ENCODE measurements around the gene IQGAP2. TPM values are rescaled to one million over a fixed set of nuclear protein-coding genes. Genes with fewer than 3 reads are reported as not detected.

Gene IQGAP2
- total RNA-seq, 1 experiment from 2014 or later, result not detected

DNA sequence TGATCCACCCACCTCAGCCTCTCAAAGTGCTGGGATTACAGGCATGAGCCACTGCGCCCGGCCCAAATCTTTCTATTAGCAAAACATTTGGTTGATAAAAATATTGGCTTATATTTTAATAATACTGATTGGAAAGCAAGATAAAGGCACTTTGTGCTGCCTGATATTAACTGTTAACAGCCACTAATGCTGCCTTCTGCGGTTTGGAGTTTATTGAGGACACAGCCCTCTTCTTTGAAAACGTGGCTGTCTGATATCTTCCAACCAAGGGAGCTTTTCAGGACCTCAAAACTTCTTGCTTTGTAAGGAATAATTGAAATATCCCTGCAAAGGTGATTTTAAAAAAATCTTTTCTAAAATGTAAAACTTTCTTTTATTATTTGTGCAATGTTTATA is 94.0 kb downstream of the IQGAP2 start:
- Histone ChIP-seq H3K27ac (ENCODE audit: low read length) (no peak overlapping the region), H3K4me2 (ENCODE audit: low read length) (no peak overlapping the region), H3K27me3 (ENCODE audit: low read length) (peaks cover 38% of the 10 kb centered on the region), H3K9ac (ENCODE audit: low read length) (no peak overlapping the region), H3K9me2 (replicated peaks; ENCODE audit: low read length) (no peaks in the 10 kb centered on the region), H3K4me3 (ENCODE audit: low read length) (no peak overlapping the region), H3K9me3 (ENCODE audit: low read length) (no peaks in the 10 kb centered on the region), H3K79me2 (ENCODE audit: low read length) (no peaks in the 10 kb centered on the region), H3K36me3 (ENCODE audit: low read depth, low read length) (no peaks in the 10 kb centered on the region), H2AFZ (ENCODE audit: low read length) (no peak overlapping the region), H4K20me1 (ENCODE audit: low read length) (no peaks in the 10 kb centered on the region), H3K4me1 (ENCODE audit: insufficient read depth, low read length) (no peaks in the 10 kb centered on the region), H3F3A (ENCODE audit: low read length, unreplicated experiment) (no peaks in the 10 kb centered on the region)
- no TSS peak for BruUV-seq (replicated peaks)
- DNase-seq (no peak), ATAC-seq (no peak)
- intact Hi-C loops (cut with micrococcal nuclease), result no loop called here
- CTCF ChIA-PET, result no interaction called here
- TF ChIP-seq EZH2 (IDR thresholded peaks at IDR 0.05; ENCODE audit: low read length, unreplicated experiment) (no peak), EZH2phosphoT487 (IDR thresholded peaks at IDR 0.05; ENCODE audit: borderline replicate concordance, low read length) (no peak)
- TF ChIP-seq, protein P1, sequence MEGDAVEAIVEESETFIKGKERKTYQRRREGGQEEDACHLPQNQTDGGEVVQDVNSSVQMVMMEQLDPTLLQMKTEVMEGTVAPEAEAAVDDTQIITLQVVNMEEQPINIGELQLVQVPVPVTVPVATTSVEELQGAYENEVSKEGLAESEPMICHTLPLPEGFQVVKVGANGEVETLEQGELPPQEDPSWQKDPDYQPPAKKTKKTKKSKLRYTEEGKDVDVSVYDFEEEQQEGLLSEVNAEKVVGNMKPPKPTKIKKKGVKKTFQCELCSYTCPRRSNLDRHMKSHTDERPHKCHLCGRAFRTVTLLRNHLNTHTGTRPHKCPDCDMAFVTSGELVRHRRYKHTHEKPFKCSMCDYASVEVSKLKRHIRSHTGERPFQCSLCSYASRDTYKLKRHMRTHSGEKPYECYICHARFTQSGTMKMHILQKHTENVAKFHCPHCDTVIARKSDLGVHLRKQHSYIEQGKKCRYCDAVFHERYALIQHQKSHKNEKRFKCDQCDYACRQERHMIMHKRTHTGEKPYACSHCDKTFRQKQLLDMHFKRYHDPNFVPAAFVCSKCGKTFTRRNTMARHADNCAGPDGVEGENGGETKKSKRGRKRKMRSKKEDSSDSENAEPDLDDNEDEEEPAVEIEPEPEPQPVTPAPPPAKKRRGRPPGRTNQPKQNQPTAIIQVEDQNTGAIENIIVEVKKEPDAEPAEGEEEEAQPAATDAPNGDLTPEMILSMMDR (conservative IDR thresholded peaks at IDR 0.05; ENCODE audit: low read depth, low read length), result no peak
- POLR2A ChIA-PET (ENCODE audit: unreplicated experiment), result no interaction called here

DNA sequence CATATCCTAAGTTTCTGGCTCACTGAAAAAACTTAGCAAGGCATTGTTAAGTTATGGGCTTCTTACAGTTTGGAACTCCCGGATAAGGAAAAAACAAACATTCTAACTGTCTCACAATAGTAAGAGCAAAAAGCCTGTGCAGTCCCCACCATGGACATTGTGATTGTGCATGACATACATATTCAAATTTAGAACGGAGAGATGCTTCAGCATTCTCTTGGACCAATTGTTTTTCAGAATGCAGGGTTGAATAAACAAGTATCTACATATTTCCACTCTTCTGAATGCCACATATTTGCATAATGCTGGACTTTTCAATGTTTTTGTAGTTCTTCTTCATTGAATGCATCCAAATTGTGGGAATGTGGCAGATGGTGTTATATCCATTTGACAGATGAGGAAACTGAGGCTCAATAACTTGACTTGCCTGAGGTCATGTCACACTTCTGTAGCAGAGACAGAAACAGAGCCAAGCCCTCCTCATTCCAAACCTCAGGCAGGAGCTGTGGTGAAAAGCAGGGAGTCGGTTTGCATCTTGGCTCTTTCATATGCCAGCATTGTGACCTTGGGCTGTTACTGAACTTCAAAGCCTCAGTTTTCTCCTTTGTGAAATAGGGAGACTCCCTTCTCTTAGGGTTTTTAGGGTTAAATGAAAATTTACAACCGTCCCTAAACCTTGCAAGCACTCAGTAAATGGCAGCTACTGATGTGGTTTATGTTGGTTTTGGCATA is 95.1 kb downstream of the IQGAP2 start:
- Histone ChIP-seq H3K4me1 (ENCODE audit: insufficient read depth, low read length) (no peaks in the 10 kb centered on the region), H3K27me3 (ENCODE audit: low read length) (peaks cover 27% of the 10 kb centered on the region), H3K36me3 (ENCODE audit: low read depth, low read length) (no peaks in the 10 kb centered on the region), H2AFZ (ENCODE audit: low read length) (no peak overlapping the region), H3K9ac (ENCODE audit: low read length) (no peak overlapping the region), H3F3A (ENCODE audit: low read length, unreplicated experiment) (no peaks in the 10 kb centered on the region), H4K20me1 (ENCODE audit: low read length) (no peaks in the 10 kb centered on the region), H3K79me2 (ENCODE audit: low read length) (no peaks in the 10 kb centered on the region), H3K4me2 (ENCODE audit: low read length) (no peak overlapping the region), H3K9me3 (ENCODE audit: low read length) (no peaks in the 10 kb centered on the region), H3K4me3 (ENCODE audit: low read length) (no peak overlapping the region), H3K27ac (ENCODE audit: low read length) (no peak overlapping the region), H3K9me2 (replicated peaks; ENCODE audit: low read length) (no peaks in the 10 kb centered on the region)
- DNase-seq, result no peak
- BruUV-seq (replicated peaks), result no TSS peak
- intact Hi-C loops (cut with micrococcal nuclease), result no loop called here
- POLR2A ChIA-PET (ENCODE audit: unreplicated experiment), result no interaction called here
- TF ChIP-seq EZH2 (IDR thresholded peaks at IDR 0.05; ENCODE audit: low read length, unreplicated experiment), result no peak
- TF ChIP-seq, protein P1 (conservative IDR thresholded peaks at IDR 0.05; ENCODE audit: low read depth, low read length), result no peak
- no peak for TF ChIP-seq EZH2phosphoT487 (IDR thresholded peaks at IDR 0.05; ENCODE audit: borderline replicate concordance, low read length)
- no peak for ATAC-seq
- CTCF ChIA-PET, result no interaction called here

DNA sequence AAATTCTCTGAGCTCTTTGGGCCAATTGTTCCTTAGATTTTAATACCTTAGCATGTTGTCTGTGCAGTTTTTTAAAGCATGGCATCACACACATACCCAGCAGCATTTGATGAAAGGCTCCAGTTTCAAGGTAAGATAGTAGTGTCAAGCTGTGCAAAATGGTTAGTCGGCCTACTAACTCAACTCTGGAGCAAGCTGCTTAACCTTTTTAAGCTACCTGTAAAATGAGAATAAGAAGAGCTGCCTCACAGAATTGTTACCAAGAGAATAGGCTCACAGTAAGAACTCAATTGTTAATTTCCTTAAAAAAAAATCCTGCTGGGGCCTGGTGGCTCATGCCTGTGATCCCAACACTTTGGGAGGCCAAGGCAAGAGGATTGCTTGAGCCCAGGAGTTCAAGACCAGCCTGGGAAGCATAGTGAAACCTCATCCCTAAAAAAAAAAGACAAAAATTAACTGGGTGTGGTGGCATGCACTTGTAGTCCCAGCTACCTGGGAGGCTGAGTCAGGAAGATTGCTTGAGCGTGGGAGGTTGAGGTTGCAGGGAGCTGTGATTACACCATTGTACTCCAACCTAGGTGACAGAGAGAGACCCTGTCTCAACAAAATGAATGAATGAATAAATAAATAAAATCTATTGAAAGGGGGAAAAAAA is 96.5 kb downstream of the IQGAP2 start:
- Histone ChIP-seq H3K4me2 (ENCODE audit: low read length) (no peak overlapping the region), H2AFZ (ENCODE audit: low read length) (no peak overlapping the region), H3K9ac (ENCODE audit: low read length) (no peak overlapping the region), H3K4me1 (ENCODE audit: insufficient read depth, low read length) (no peaks in the 10 kb centered on the region), H3K27me3 (ENCODE audit: low read length) (peaks cover 25% of the 10 kb centered on the region), H3K79me2 (ENCODE audit: low read length) (no peaks in the 10 kb centered on the region), H3K4me3 (ENCODE audit: low read length) (no peak overlapping the region), H3K9me2 (replicated peaks; ENCODE audit: low read length) (no peaks in the 10 kb centered on the region), H4K20me1 (ENCODE audit: low read length) (no peaks in the 10 kb centered on the region), H3K36me3 (ENCODE audit: low read depth, low read length) (no peaks in the 10 kb centered on the region), H3K9me3 (ENCODE audit: low read length) (no peaks in the 10 kb centered on the region), H3F3A (ENCODE audit: low read length, unreplicated experiment) (no peaks in the 10 kb centered on the region), H3K27ac (ENCODE audit: low read length) (no peak overlapping the region)
- TF ChIP-seq, protein P1 (conservative IDR thresholded peaks at IDR 0.05; ENCODE audit: low read depth, low read length), result no peak
- TF ChIP-seq EZH2phosphoT487 (IDR thresholded peaks at IDR 0.05; ENCODE audit: borderline replicate concordance, low read length) (no peak), EZH2 (IDR thresholded peaks at IDR 0.05; ENCODE audit: low read length, unreplicated experiment) (no peak)
- intact Hi-C loops (cut with micrococcal nuclease), result no loop called here
- POLR2A ChIA-PET (ENCODE audit: unreplicated experiment), result no interaction called here
- BruUV-seq (replicated peaks), result no TSS peak
- ATAC-seq (no peak), DNase-seq (no peak)
- CTCF ChIA-PET, result no interaction called here

All from PC-3 (cell line).